Liver (tissue), 3 donors: ENCODE measurements around the gene HEATR3.

Experiments
- ATF3 ChIP-seq: IDR thresholded peaks from 2 replicates; pipeline ENCODE4 v1.6.1; 2016; ENCODE audit warnings: antibody characterized with exemption
- CTCF ChIP-seq: fragments of 150-350 bp; IDR thresholded peaks from 2 replicates; pipeline ENCODE4 v1.5.1; 2017; ENCODE audit warnings: improper control_type of control experiment, low read depth, low read length; ENCODE audit not compliant: missing input control
- MAX ChIP-seq: IDR thresholded peaks from 2 replicates; pipeline ENCODE4 v1.6.1; 2016; ENCODE audit warnings: antibody characterized with exemption
- RAD21 ChIP-seq, 2 donors: IDR thresholded peaks; 2 replicates each; pipeline ENCODE4 v1.6.1; 2016; ENCODE audit warnings: antibody characterized with exemption in 2 of 2, mild to moderate bottlenecking in 2 of 2
- SP1 ChIP-seq: IDR thresholded peaks from 2 replicates; pipeline ENCODE4 v1.6.1; 2018; ENCODE audit warnings: antibody characterized with exemption, mild to moderate bottlenecking
- TAF1 ChIP-seq: conservative IDR thresholded peaks from 2 replicates; pipeline ENCODE4 v1.6.1; 2016; ENCODE audit warnings: antibody characterized with exemption, mild to moderate bottlenecking
- YY1 ChIP-seq: IDR thresholded peaks from 2 replicates; pipeline ENCODE4 v1.6.1; 2016; ENCODE audit warnings: antibody characterized with exemption, mild to moderate bottlenecking
- donor health status: healthy.
- donor health status: healthy.

- TF ChIP-seq ATF3 (no peak), RAD21 (IDR thresholded peaks at IDR 0.05) (no peak), CTCF (no peak), YY1 (no peak), SP1 (no peak), MAX (no peak), TAF1 (no peak)
Measured at GRCh38 chr16:50065241-50065623, 538 bp upstream of the HEATR3 start.
